Thyroid gland (tissue), 4 donors: Measurements from ENCODE around the gene FHIT. TPM values are rescaled to one million over a fixed set of nuclear protein-coding genes. Genes with fewer than 3 reads are reported as not detected.
A peak's percentile ranks its signal among the peaks of the same experiment; 100 is the strongest.

Experiments used
- DNase-seq, 2 donors: peaks; one replicate each; pipeline ENCODE4 v3.0.0-alpha.2; 2019
- H3K27ac ChIP-seq, 3 donors: fragments of 200-600 bp; sonication (generic); 1 replicate in 2 of 3; 2 replicates in 1 of 3; pipeline ENCODE4 v1.5.1; 2016 to 2019; ENCODE audit warnings: mild to moderate bottlenecking in 1 of 3, moderate library complexity in 1 of 3
- H3K27me3 ChIP-seq: fragments of 200-600 bp; sonication (generic); one replicate; pipeline ENCODE4 v1.5.1; 2019
- H3K36me3 ChIP-seq, 2 donors: fragments of 200-600 bp; sonication (generic); one replicate each; pipeline ENCODE4 v1.5.1; 2016 to 2019
- H3K4me1 ChIP-seq, 2 donors: fragments of 200-600 bp; sonication (generic); one replicate each; pipeline ENCODE4 v1.5.1; 2017 to 2019
- H3K4me3 ChIP-seq, 3 donors: fragments of 200-600 bp; sonication (generic); replicated peaks in 1 of 3; 1 replicate in 2 of 3; 2 replicates in 1 of 3; pipeline ENCODE4 v1.5.1; 2016; ENCODE audit warnings: mild to moderate bottlenecking in 1 of 3
- H3K9me3 ChIP-seq: fragments of 200-600 bp; sonication (generic); one replicate; pipeline ENCODE4 v1.5.1; 2017
- POLR2A ChIP-seq, 2 donors: fragments of 450-650 bp; IDR thresholded peaks; one replicate each; pipeline ENCODE4 v1.6.1; 2017; ENCODE audit warnings: antibody characterized with exemption in 2 of 2, mild to moderate bottlenecking in 2 of 2, moderate library complexity in 1 of 2
- WGBS, 2 donors: methylation state at CpG; one replicate each; pipeline ENCODE4 v1.1.5; 2017; 5-methylcytosine and 5-hydroxymethylcytosine counted together
- intact Hi-C: fragments of 100-400 bp; cut with DNase I; formaldehyde crosslinking; loops from one replicate; pipeline ENCODE4 v1.15.1; 2023
- total RNA-seq, 4 donors: library from RNA; depleted of rRNA; stranded (reverse); fragments of >200 nt; gene quantifications; one replicate each; pipeline ENCODE4 v1.2.3, GENCODE V29; 2016
- TF ChIP-seq, protein P1 (sequence below), 6 experiments: fragments of 200-600 bp in 3 of 6; fragments of 450-650 bp in 3 of 6; sonication (generic) in 3 of 6; IDR thresholded peaks; one replicate each; pipeline ENCODE4 v1.5.1; 2016 to 2019; ENCODE audit warnings: antibody characterized with exemption in 6 of 6, mild to moderate bottlenecking in 2 of 6, inconsistent platforms in 1 of 6, moderate library complexity in 1 of 6

The FHIT gene
- total RNA-seq, 4 donors from 2014 or later = 12.2 to 18.9 (median 16.2) TPM

DNA sequence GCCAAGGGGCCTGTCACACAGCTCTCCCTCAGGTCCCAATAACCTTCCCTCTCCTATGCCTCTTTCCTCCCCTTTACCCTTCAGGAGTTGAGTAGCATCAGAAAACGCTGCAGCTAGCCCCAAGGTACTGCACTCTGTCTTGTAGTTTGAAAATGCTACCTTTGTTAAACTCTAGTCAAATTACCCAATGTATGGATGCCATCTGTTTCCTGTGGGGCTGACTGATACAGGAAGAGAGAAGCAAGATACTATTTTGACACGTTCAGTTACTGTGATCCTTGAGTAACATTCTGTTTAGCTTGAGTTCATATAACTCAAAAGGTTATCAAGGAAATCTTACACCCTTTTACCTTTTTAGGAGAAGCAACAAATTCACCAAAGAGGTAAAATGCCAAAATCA is 493.1 kb downstream of the FHIT start:
- DNase-seq = no peak
- TF ChIP-seq POLR2A (IDR thresholded peaks at IDR 0.05) = no peak
- TF ChIP-seq, protein P1, sequence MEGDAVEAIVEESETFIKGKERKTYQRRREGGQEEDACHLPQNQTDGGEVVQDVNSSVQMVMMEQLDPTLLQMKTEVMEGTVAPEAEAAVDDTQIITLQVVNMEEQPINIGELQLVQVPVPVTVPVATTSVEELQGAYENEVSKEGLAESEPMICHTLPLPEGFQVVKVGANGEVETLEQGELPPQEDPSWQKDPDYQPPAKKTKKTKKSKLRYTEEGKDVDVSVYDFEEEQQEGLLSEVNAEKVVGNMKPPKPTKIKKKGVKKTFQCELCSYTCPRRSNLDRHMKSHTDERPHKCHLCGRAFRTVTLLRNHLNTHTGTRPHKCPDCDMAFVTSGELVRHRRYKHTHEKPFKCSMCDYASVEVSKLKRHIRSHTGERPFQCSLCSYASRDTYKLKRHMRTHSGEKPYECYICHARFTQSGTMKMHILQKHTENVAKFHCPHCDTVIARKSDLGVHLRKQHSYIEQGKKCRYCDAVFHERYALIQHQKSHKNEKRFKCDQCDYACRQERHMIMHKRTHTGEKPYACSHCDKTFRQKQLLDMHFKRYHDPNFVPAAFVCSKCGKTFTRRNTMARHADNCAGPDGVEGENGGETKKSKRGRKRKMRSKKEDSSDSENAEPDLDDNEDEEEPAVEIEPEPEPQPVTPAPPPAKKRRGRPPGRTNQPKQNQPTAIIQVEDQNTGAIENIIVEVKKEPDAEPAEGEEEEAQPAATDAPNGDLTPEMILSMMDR (IDR thresholded peaks at IDR 0.05) = no peak
- 80 to 92% methylated on average over 2 of the region's 2 CpGs for WGBS, 2 donors
- Histone ChIP-seq H3K27ac (no peak overlapping the region), H3K4me1 (peaks cover 0 to 5% of the 10 kb centered on the region in 2 donors), H3K36me3 (no peaks in the 10 kb centered on the region), H3K4me3 (no peak overlapping the region), H3K9me3 (no peaks in the 10 kb centered on the region), H3K27me3 (no peaks in the 10 kb centered on the region)
- intact Hi-C loops = no loop called here

- Histone ChIP-seq H3K27ac (no peak overlapping the region), H3K9me3 (no peaks in the 10 kb centered on the region), H3K4me3 (no peak overlapping the region), H3K4me1 (peaks cover 0 to 5% of the 10 kb centered on the region in 2 donors), H3K27me3 (no peaks in the 10 kb centered on the region), H3K36me3 (no peaks in the 10 kb centered on the region)
- intact Hi-C loops = no loop called here
- DNase-seq = no peak
- WGBS, 2 donors = 78 to 84% methylated on average over 6 of the region's 6 CpGs
- TF ChIP-seq, protein P1 (IDR thresholded peaks at IDR 0.05) = no peak
- no peak for TF ChIP-seq POLR2A (IDR thresholded peaks at IDR 0.05)
These were observed 493.5 kb downstream of the FHIT start for GRCh38 chr3:60757724-60758123.

DNA sequence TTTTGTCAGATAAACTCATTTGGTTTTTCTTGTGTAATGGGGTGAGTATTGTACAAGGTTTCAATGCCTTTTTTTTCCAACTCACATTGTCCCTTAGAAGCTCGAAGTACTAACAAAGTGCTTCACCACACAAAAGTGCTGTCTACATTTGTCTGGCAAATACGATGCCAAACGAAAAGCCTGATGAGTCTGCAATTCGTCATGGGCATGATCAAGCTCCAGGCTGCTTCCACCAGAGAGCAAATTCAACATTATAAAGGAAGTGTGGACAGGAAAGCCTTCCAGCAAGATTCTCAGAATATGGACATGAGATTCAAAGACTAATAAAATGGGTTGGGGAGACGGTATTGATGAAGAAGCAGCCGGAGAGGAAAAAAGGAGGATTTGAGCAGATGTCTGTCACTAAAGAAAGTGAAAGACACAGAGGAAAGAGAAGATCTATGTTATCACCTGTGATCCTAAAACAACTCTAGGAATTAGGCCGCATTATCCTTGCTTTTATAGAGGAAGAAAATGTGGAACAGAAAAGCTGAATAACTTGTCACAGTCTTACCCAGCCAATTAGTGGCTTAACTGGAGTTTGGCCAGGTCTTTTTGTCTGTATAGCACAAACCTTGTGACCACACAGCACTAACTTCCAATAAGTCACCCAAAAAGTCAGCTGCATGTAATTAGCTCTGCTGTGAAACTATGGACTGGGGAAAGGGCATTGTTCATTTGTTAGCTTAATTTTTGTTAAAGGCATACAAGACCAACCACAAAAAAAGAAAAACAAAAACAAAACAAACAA is 494.8 kb downstream of the FHIT start:
- no peak overlapping the region for H3K4me3 ChIP-seq
- peaks cover 0 to 5% of the 10 kb centered on the region in 2 donors for H3K4me1 ChIP-seq
- no peak overlapping the region for H3K27ac ChIP-seq
- TF ChIP-seq POLR2A (IDR thresholded peaks at IDR 0.05) = no peak
- TF ChIP-seq, protein P1 (IDR thresholded peaks at IDR 0.05) = no peak
- intact Hi-C loops = no loop called here
- no peak for DNase-seq
- H3K36me3 ChIP-seq = no peaks in the 10 kb centered on the region
- H3K9me3 ChIP-seq = no peaks in the 10 kb centered on the region
- 73 to 75% methylated on average over 7 of the region's 7 CpGs for WGBS, 2 donors
- H3K27me3 ChIP-seq = no peaks in the 10 kb centered on the region

DNA sequence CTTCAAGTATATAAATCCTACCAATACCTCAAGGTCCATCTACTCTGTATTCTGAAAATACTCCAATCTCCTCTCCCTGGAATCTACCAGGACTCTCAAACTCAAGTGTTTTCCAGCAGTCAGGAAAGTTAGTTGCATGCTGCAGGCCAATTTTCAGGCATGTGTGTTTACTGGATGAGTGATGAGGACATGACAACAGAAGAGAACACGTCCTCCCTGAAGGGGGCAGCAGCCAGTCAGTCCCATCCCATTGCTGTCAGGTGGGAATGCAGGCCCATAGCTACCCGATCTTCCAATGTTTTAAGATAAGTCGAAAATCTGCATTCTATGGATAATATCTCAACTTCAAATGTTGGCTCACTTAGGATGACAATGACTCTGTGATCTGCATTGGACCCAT is 496.2 kb downstream of the FHIT start:
- no peaks in the 10 kb centered on the region for H3K9me3 ChIP-seq
- no peaks in the 10 kb centered on the region for H3K36me3 ChIP-seq
- no peak overlapping the region for H3K27ac ChIP-seq
- intact Hi-C loops = no loop called here
- H3K4me1 ChIP-seq = peaks cover 0 to 5% of the 10 kb centered on the region in 2 donors
- TF ChIP-seq, protein P1 (IDR thresholded peaks at IDR 0.05) = peak in 1 of 6 experiments; percentile 7
- no peak for TF ChIP-seq POLR2A (IDR thresholded peaks at IDR 0.05)
- DNase-seq = no peak
- H3K4me3 ChIP-seq = no peak overlapping the region
- H3K27me3 ChIP-seq = no peaks in the 10 kb centered on the region
- 74 to 83% methylated on average over 3 of the region's 3 CpGs for WGBS, 2 donors

- TF ChIP-seq, protein P1 (IDR thresholded peaks at IDR 0.05) = no peak
- no peak for TF ChIP-seq POLR2A (IDR thresholded peaks at IDR 0.05)
- Histone ChIP-seq H3K9me3 (no peaks in the 10 kb centered on the region), H3K4me3 (no peak overlapping the region), H3K36me3 (no peaks in the 10 kb centered on the region), H3K27me3 (no peaks in the 10 kb centered on the region), H3K4me1 (peaks cover 0 to 5% of the 10 kb centered on the region in 2 donors), H3K27ac (no peak overlapping the region)
- DNase-seq = no peak
- intact Hi-C loops = no loop called here
- WGBS, 2 donors = 86 to 97% methylated on average over 1 of the region's 1 CpG
These were observed 496.6 kb downstream of the FHIT start for GRCh38 chr3:60754617-60755016.
